Heart left ventricle (tissue), 16 donors: Measurements from ENCODE around the gene EGLN2. TPM values are rescaled to one million over a fixed set of nuclear protein-coding genes. Genes with fewer than 3 reads are reported as not detected.
"Not testable (repeated sequence)": the region's sequence is repeated elsewhere in the genome, so short reads cannot be mapped to it uniquely, and the experiment has no call there.

Experiments used
- ATAC-seq, 4 donors: fragments of 200-7000 bp; cut with Tn5 transposase; one replicate each; pipeline ENCODE4 v1.9.1; 2020 to 2022; ENCODE audit warnings: moderate library complexity in 4 of 4, mild to moderate bottlenecking in 3 of 4, moderate number of reproducible peaks in 1 of 4
- DNase-seq, 5 donors: peaks; one replicate each; pipeline ENCODE4 v3.0.0-alpha.2; 2020
- H3K27ac ChIP-seq, 12 donors: fragments of 200-600 bp; sonication (generic) in 4 of 12; one replicate each; pipeline versions ENCODE4 v1.5.0 to v1.8.0; 2016 to 2022; ENCODE audit warnings: mild to moderate bottlenecking in 2 of 12
- H3K27me3 ChIP-seq, 9 donors: fragments of 200-600 bp; sonication (generic) in 2 of 9; one replicate each; pipeline versions ENCODE4 v1.5.1 to v1.8.0; 2016 to 2022; ENCODE audit warnings: mild to moderate bottlenecking in 3 of 9
- H3K36me3 ChIP-seq, 9 donors: fragments of 200-600 bp; sonication (generic) in 2 of 9; one replicate each; pipeline versions ENCODE4 v1.5.0 to v1.8.0; 2018 to 2022; ENCODE audit warnings: mild to moderate bottlenecking in 2 of 9
- H3K4me1 ChIP-seq, 12 donors: fragments of 200-600 bp; sonication (generic) in 4 of 12; one replicate each; pipeline versions ENCODE4 v1.5.0 to v1.8.0; 2016 to 2022; ENCODE audit warnings: mild to moderate bottlenecking in 3 of 12
- H3K4me3 ChIP-seq, 12 donors: fragments of 200-600 bp; sonication (generic) in 4 of 12; one replicate each; pipeline versions ENCODE4 v1.5.0 to v1.8.0; 2017 to 2022; ENCODE audit warnings: mild to moderate bottlenecking in 9 of 12, moderate library complexity in 4 of 12
- H3K9me3 ChIP-seq, 12 donors: fragments of 200-600 bp; sonication (generic) in 4 of 12; one replicate each; pipeline versions ENCODE4 v1.5.0 to v1.8.0; 2016 to 2022; ENCODE audit warnings: mild to moderate bottlenecking in 1 of 12
- CTCF ChIP-seq, 12 donors: fragments of 200-600 bp; sonication (generic) in 4 of 12; IDR thresholded peaks; one replicate each; pipeline versions ENCODE4 v1.5.0 to v1.8.0; 2018 to 2022; ENCODE audit warnings: antibody characterized with exemption in 12 of 12, mild to moderate bottlenecking in 5 of 12
- POLR2A ChIP-seq, 2 donors: fragments of 450-650 bp; IDR thresholded peaks; one replicate each; pipeline ENCODE4 v1.6.1; 2017; ENCODE audit warnings: antibody characterized with exemption in 2 of 2, mild to moderate bottlenecking in 2 of 2, moderate library complexity in 2 of 2
- WGBS, 4 donors: extraction: QIAGEN DNeasy Blood & Tissue Kit in 2 of 4; methylation state at CpG; one replicate each; pipeline versions ENCODE4 v1.1.5 to v1.1.7; 2013 to 2018; 5-methylcytosine and 5-hydroxymethylcytosine counted together
- intact Hi-C, 10 donors: fragments of 100-400 bp; cut with DNase I; formaldehyde crosslinking; loops; one replicate each; pipeline versions ENCODE4 v1.11.1 to v1.14.2; 2022
- polyA plus RNA-seq, 2 donors: library from polyadenylated mRNA; stranded (reverse); fragments of 200-250 nt; gene quantifications; one replicate each; pipeline ENCODE4 v1.2.3, GENCODE V29; 2013
- total RNA-seq, 9 donors: library from RNA; depleted of rRNA in 2 of 9; stranded (reverse); fragments of >200 nt in 2 of 9; fragmentation: NEBNext Ultra II Directional in 3 of 9; extraction: Animal tissue kit (Norgen Biotek cat#: 25700) in 3 of 9; gene quantifications; one replicate each; pipeline versions ENCODE4 v1.1.0 to v1.2.4, GENCODE V29; 2016 to 2023
- donor health status: ischemic (EF 13 %, LVEDD 7.1; RV severe dilation, severe dysfunction).
- donor health status: healthy with polysubstance abuse.
- donor health status: DM: no; HTN: yes; CAD: no.
- donor health status: DM: no; HTN: no; CAD: no.
- donor health status: ischemic (EF 25% LVEDD 6.9; RV normal size, moderate dysfunction).
- donor health status: ischemic (EF 25% LVEDD 5.7; RV mildly dilated, moderate dysfunction).
- donor health status: healthy.
- donor health status: DM: yes; HTN: yes; CAD: no.
- donor health status: ischemic (EF 35%, LVEDD 5.7; RV mildly dilated, moderate dysfunction).
- donor health status: nonischemic (EF 11% LVEDD 7.7; RV severe dilation, severe dysfunction).
- donor health status: DM: yes; HTN: yes; CAD: no.
- donor health status: PGD.
- donor health status: ischemic (EF 29% LVEDD 5.4; RV normal size, mild dysfunction).
- donor health status: nonischemic (EF 23%, LVEDD 6.1; RV moderate dilation, normal function).

The EGLN2 gene
- total and polyA plus RNA-seq, 11 donors, result 38.1 to 91.8 (median 50.5) TPM

DNA sequence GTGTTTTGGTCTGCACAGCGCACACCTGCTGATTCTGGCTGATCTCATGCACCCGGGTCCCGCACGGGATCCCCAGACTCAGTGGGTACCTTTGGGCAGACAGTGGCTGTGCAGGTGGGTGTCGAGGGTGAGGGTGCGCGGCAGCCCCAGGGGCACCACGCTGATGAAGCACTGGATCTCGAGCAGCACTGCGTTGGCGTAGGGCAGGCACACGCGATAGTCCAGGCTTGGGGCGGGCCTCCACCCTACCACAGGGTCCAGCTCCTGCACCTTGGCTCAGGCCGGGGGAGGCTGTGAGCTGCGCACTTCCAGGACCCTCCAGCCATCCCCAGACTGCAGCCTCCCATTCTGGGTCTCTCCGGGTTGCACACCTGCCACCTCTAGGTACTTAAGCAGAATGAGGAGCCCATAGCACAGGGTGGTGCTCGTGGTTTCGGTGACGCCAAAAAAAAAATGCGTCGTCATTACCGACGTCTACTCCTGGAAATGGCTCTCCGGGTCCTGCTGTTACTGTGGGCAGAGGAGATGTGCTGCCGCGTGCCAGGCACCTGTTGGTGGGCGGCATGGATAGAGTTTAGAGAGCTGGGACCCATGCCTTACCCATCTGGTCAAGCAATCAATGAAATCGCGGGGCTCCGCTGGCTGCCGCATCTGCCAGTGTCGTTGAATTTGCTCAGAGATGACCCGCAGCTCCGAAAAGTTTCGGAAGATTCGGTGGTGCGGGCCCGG, 10.5 kb downstream of the EGLN2 start:
- no peaks in the 10 kb centered on the region for H3K9me3 ChIP-seq
- TF ChIP-seq POLR2A (IDR thresholded peaks at IDR 0.05) (no peak), CTCF (IDR thresholded peaks at IDR 0.05) (no peak)
- DNase-seq, result peak in 1 of 5 donors; percentile 10
- H3K27ac ChIP-seq, result peak overlapping the region in 8 of 12 donors; percentile 73 to 87 (median 80)
- no peaks in the 10 kb centered on the region for H3K27me3 ChIP-seq
- intact Hi-C loops, result loop anchor here in 6 of 10 donors (2.0 to 10.0 kb wide), 6 partner anchors 59 to 387 kb away; partner anchors contain the start of genes COQ8B (in 2 of the 6), ITPKC (in 2 of the 6), ACTMAP (in 1 of the 6) and SERTAD1 (in 1 of the 6)
- H3K4me1 ChIP-seq, result peaks cover 19 to 83% (median 63%) of the 10 kb centered on the region in 12 donors
- ATAC-seq, result no peak
- 81 to 90% (median 85%) methylated on average over 34 to 39 of the region's 39 CpGs for whole genome bisulfite sequencing, 4 donors
- peaks cover 0 to 48% (median 28%) of the 10 kb centered on the region in 9 donors for H3K36me3 ChIP-seq
- peak overlapping the region in 6 of 12 donors; percentile 52 to 65 (median 58) for H3K4me3 ChIP-seq

GRCh38 chr19:40810160-40810559, 11.2 kb downstream of the EGLN2 start:
- no peak for TF ChIP-seq CTCF (IDR thresholded peaks at IDR 0.05)
- Histone ChIP-seq H3K27me3 (no peaks in the 10 kb centered on the region), H3K9me3 (no peaks in the 10 kb centered on the region), H3K36me3 (peaks cover 0 to 44% (median 28%) of the 10 kb centered on the region in 9 donors), H3K4me3 (peak overlapping the region in 11 of 12 donors; percentile 35 to 65 (median 54)), H3K4me1 (peaks cover 17 to 77% (median 57%) of the 10 kb centered on the region in 12 donors), H3K27ac (peak overlapping the region in 11 of 12 donors; percentile 73 to 87 (median 80))
- no peak for DNase-seq
- intact Hi-C loops, result loop anchor here in 1 of 10 donors (2.0 kb wide), 1 partner anchor 59 kb away; the partner anchor contains the start of genes ACTMAP and SNRPA
- ATAC-seq, result peak in 1 of 4 donors; percentile 8
- WGBS, 4 donors, result 37 to 57% (median 46%) methylated on average over 4 to 14 of the region's 14 CpGs

- intact Hi-C loops, result loop anchor here in 1 of 10 donors (2.0 kb wide), 1 partner anchor 60 kb away; the partner anchor contains the start of genes ACTMAP and SNRPA
- peak in 3 of 12 donors; percentile 11 to 34 (median 18) for TF ChIP-seq CTCF (IDR thresholded peaks at IDR 0.05)
- peak overlapping the region; percentile 20 to 87 (median 80) for H3K27ac ChIP-seq
- not testable (repeated sequence) for H3K27me3 ChIP-seq, H3K9me3 ChIP-seq
- H3K36me3 ChIP-seq, result peaks cover 0 to 37% (median 28%) of the 10 kb centered on the region in 9 donors
- peak overlapping the region in 11 of 12 donors; percentile 35 to 65 (median 54) for H3K4me3 ChIP-seq
- DNase-seq, result peak; percentile 79 to 90 (median 86)
- H3K4me1 ChIP-seq, result peaks cover 13 to 70% (median 50%) of the 10 kb centered on the region in 12 donors
- 1 to 5% (median 3%) methylated on average over 32 to 65 of the region's 65 CpGs for WGBS, 4 donors
- peak; percentile 81 to 92 (median 90) for ATAC-seq
These were observed 11.8 kb downstream of the EGLN2 start for GRCh38 chr19:40810649-40811408.
